22Rv1 (cell line): ENCODE results near the gene MACIR.

Source experiments
- ZFX ChIP-seq: fragments of 450-650 bp; IDR thresholded peaks from 2 replicates; pipeline ENCODE4 v1.6.1; 2017; ENCODE audit warnings: antibody characterized with exemption, borderline replicate concordance
- TF ChIP-seq, protein P1 (sequence below): fragments of 450-650 bp; IDR thresholded peaks from 2 replicates; pipeline ENCODE4 v1.5.1; 2017; ENCODE audit warnings: mild to moderate bottlenecking

DNA sequence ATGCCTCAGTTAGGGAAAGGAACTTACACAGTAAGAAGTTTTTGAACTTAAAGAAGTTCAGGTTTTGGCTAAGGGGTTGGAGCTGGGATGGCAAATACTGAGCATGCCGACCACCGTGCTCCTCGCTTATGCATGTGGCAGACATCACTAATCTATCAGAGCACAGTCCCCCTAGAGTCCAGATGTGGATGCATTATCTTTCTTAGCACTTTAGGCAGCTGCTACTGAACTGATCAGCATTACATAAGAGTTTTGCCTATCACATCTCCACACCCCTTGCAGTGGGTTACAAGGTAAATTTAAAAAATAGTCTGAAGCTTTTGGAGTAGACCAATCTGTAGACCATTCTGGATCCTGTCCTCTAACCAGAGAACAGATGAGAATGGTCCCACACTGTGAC is 22.4 kb downstream of the MACIR start:
- TF ChIP-seq, protein P1, sequence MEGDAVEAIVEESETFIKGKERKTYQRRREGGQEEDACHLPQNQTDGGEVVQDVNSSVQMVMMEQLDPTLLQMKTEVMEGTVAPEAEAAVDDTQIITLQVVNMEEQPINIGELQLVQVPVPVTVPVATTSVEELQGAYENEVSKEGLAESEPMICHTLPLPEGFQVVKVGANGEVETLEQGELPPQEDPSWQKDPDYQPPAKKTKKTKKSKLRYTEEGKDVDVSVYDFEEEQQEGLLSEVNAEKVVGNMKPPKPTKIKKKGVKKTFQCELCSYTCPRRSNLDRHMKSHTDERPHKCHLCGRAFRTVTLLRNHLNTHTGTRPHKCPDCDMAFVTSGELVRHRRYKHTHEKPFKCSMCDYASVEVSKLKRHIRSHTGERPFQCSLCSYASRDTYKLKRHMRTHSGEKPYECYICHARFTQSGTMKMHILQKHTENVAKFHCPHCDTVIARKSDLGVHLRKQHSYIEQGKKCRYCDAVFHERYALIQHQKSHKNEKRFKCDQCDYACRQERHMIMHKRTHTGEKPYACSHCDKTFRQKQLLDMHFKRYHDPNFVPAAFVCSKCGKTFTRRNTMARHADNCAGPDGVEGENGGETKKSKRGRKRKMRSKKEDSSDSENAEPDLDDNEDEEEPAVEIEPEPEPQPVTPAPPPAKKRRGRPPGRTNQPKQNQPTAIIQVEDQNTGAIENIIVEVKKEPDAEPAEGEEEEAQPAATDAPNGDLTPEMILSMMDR, result no peak
- TF ChIP-seq ZFX, result no peak
